Measurements from ENCODE around the gene SPTB.

The SPTB gene

GRCh38 chr14:64729386-64730060 is 150.2 kb downstream of the SPTB start:
- DNase-seq (ENCODE audit: low read depth in 2 of 2): no peak

- DNase-seq (ENCODE audit: low read depth in 2 of 2): no peak
Measured at GRCh38 chr14:64728856-64729255, 150.9 kb downstream of the SPTB start.

- DNase-seq (ENCODE audit: low read depth in 2 of 2): no peak
Measured at GRCh38 chr14:64728106-64728505, 151.6 kb downstream of the SPTB start.

GRCh38 chr14:64727551-64728071 is 152.1 kb downstream of the SPTB start:
- DNase-seq (ENCODE audit: low read depth in 2 of 2): no peak

- peak in 1 of 2 donors; percentile 45 for DNase-seq (ENCODE audit: low read depth in 2 of 2)
Measured at GRCh38 chr14:64726585-64726890, 153.2 kb downstream of the SPTB start.

- DNase-seq (ENCODE audit: low read depth in 2 of 2): no peak
Measured at GRCh38 chr14:64725879-64726584, 153.7 kb downstream of the SPTB start.

GRCh38 chr14:64725261-64725815 is 154.4 kb downstream of the SPTB start:
- no peak for DNase-seq (ENCODE audit: low read depth in 2 of 2)

- DNase-seq (ENCODE audit: low read depth in 2 of 2): no peak
Measured at GRCh38 chr14:64724578-64724930, 155.2 kb downstream of the SPTB start.

GRCh38 chr14:64723691-64724577 is 155.8 kb downstream of the SPTB start:
- no peak for DNase-seq (ENCODE audit: low read depth in 2 of 2)

GRCh38 chr14:64722842-64723447 is 156.8 kb downstream of the SPTB start:
- no peak for DNase-seq (ENCODE audit: low read depth in 2 of 2)

GRCh38 chr14:64721899-64722298 is 157.8 kb downstream of the SPTB start:
- no peak for DNase-seq (ENCODE audit: low read depth in 2 of 2)

- DNase-seq (ENCODE audit: low read depth in 2 of 2): no peak
Measured at GRCh38 chr14:64721391-64721791, 158.3 kb downstream of the SPTB start.

GRCh38 chr14:64720131-64720576 is 159.6 kb downstream of the SPTB start:
- no peak for DNase-seq (ENCODE audit: low read depth in 2 of 2)

GRCh38 chr14:64719601-64720000 is 160.1 kb downstream of the SPTB start:
- no peak for DNase-seq (ENCODE audit: low read depth in 2 of 2)

GRCh38 chr14:64718762-64719161 is 160.9 kb downstream of the SPTB start:
- no peak for DNase-seq (ENCODE audit: low read depth in 2 of 2)

- no peak for DNase-seq (ENCODE audit: low read depth in 2 of 2)
Measured at GRCh38 chr14:64717870-64718269, 161.8 kb downstream of the SPTB start.

- no peak for DNase-seq (ENCODE audit: low read depth in 2 of 2)
Measured at GRCh38 chr14:64715628-64716412, 163.9 kb downstream of the SPTB start.

- DNase-seq (ENCODE audit: low read depth in 2 of 2): no peak
Measured at GRCh38 chr14:64715146-64715627, 164.5 kb downstream of the SPTB start.

GRCh38 chr14:64714432-64715025 is 165.2 kb downstream of the SPTB start:
- DNase-seq (ENCODE audit: low read depth in 2 of 2): no peak

- no peak for DNase-seq (ENCODE audit: low read depth in 2 of 2)
Measured at GRCh38 chr14:64713677-64714076, 166.0 kb downstream of the SPTB start.

Measured in stimulated activated CD4-positive, alpha-beta T cell treated with anti-CD3 and anti-CD28 coated beads, Interleukin-4, amount 100 ng/mL, for 48 hours (primary cell).